ENCODE measurements around the gene FILIP1L.

Gene FILIP1L

DNA sequence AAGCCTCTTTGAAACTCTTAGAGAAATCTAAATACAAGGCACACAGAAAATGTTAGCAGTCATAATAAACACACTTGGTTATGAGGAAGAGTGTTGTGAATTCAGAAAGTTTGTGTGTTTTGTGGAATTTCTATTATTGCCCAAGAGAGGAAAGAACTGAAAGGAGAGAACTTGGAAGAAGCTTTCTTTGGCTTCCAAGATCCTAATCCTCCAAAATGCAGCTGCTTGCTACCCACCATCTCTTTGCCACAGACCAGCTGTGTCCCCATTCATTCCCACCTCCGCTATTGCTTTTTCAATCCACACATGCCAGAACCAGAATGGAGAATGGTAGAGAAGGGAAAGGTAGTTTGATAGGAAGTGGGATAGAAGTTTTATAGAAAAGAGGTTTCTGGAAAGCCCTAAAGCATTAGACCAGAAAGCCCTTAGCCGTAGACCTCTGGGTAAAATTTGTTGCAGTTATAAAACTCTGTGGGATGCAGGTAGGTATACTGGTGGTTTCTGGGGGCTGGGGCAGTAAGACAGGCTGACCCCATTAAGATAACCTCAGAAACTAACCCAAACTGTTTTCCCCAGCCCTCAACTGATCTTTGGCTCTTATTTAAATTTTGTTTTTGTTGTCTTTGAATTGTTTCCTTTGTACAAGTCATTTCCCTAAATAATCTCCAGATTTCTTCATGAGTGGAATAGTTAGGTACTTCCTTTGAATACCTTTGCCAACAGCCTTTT is 108.5 kb downstream of the FILIP1L start:
- no peak for DNase-seq

DNA sequence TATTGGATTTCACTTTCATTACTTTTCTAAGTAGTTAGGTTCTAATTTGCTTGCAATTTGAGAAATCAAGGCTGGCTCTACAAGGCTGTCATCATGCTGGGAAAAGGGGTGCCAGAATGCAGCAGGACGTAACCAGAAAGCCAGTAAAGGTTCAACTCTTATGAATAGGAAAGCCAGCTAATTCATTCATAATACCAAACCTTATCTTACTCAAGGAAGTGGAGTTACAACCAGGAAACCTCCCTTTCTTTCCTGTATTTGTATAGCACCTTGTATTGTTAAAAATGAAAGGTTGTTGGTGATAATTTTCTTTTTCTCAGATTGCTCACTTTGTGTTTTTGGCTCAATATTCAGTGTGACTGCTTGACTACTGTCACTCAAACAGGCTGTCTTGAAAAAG is 109.4 kb downstream of the FILIP1L start:
- no peak for DNase-seq

DNA sequence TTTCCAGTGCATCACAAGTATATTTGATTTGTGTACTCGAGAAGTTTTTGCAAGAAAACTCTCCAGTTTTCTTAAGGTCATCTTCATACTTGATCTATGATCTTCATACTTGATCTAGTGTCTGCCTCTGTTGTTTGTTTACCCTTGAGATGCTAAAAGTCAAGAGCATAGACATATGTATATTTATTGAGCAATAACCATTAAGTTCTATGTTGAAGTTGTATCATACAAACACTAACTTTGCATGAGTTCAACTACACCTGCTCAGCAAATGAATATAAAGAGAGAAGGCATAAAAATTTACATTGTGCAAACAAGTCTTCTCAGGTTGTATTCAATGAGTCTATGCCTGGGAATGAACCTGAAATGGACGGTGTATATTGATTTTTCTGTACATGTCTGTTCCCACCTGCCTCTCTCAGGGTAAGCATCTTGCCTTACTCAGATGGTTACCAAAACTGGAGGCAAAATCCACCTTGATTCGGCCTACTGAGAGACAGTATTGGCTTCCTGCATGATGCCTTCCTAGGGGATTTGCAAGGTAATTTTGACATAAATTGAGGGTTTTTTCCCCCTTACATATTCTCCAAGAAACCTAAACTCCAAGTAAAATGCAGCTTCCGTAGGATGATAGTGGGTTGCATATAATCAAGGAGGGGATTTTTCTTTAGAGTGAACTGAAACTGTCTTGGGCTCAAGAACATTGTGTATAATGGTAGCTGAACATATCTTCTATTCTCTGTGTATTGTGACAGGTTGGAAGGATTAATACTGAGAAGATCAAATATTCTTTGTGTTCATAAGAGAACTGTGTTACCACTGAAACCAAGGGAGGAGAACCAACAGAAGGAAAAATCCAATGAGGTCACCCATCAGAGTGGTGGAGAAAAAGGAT is 110.4 kb downstream of the FILIP1L start:
- no peak for DNase-seq

DNA sequence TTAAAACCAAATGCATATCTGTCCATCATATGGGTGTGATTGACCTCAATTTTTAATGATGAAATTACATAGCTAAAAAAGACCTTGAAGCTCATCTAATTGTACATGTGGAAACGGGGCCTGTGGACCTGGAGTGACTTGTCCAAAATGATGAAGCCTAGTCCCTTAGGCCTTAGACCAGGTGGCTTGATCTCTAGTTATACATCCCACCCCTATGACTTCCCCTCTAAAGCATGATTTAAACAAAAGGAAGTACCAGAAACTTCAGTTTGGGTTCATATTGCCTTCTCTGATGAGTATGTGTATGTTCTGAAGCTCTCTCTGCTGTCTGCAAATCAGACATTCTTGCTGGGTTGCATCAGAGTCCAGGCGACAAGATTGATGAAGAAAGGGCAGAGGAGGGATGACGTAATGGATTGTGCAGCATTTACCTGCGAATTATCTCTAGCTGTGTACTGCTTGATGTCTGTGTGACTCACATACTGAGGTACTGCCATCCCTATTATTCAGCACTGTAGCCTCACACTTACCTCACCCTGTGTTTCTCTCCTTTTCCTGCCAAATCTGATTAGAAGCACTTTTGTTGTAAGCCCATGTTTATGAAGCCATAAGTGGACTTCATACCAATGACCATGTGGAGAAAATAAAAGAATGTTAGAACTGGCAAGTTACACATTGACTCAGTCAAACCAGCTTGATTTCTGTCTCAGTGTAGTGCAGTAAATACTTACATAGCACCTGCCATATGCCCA is 111.5 kb downstream of the FILIP1L start:
- DNase-seq, result no peak

DNA sequence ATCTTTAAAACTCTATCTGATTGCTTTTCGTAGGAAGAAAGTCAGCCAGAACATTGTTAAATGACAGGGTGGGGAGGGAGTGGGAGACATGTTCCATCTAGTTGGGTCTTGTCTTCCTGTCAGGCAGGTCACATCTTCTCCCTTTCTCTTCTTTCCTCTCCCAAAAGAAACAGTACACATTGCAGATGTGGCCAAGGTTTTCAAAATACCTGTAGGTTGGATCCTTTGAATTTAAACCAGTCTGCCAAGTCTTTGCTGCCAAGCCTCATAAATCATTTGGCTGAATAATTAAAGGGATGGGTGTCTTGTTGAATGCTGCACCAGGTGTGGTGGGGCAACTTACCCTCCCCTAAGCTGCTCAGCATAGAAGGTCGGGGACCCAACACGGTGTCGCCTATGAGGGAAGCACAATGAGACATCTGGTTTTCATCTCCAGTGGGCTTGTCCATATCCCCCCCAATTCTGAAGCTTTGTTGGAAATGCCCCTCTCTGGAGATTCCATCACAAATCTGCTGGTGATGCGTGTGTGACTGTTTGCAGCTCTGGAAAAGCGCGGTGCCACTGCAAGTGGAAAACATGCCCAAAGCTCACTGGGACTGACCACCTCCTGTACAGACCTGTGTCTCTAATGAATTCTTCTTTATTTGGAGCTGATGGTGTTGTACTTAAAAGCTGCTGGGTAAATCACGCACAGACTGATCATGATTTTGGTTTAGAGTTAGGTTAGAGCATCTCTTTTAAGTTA is 112.6 kb downstream of the FILIP1L start:
- DNase-seq, result no peak

DNA sequence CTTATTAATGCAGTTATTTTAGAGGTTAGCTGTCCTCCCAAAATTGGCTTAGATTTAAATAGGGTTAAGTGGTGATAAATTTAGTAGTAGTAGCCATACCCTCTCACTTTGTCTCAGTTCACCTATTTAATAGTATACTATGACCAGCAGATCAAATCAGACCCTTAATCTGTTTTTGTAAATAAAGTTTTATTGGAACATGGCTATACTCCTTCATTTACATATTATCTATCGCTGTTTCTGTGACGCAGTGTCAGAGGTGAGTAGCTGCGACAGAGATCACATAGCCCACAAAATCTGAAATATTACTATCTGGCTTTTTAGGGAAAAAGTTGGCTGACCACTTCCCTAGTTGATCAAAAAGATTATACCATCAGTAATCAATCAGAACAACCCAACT is 113.2 kb downstream of the FILIP1L start:
- no peak for DNase-seq

DNA sequence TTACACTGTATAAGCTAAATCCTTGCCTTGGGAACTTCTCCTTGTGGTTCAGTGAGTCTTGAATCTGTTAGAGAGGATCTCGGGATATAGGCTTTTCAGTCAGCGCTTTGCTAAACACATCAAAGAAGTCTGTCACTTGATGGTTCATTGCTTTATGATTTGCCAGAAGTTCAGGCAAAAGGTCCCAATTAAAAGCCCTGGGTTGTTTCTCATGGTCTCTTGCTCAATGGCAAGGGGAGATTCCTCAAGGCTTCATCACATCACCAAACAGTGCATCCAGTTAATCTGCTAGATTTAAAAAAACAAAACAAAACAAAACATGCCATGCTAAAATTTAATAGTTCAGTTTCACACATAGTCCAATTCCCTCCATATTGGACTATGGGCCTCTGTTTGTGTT is 114.8 kb downstream of the FILIP1L start:
- no peak for DNase-seq

DNA sequence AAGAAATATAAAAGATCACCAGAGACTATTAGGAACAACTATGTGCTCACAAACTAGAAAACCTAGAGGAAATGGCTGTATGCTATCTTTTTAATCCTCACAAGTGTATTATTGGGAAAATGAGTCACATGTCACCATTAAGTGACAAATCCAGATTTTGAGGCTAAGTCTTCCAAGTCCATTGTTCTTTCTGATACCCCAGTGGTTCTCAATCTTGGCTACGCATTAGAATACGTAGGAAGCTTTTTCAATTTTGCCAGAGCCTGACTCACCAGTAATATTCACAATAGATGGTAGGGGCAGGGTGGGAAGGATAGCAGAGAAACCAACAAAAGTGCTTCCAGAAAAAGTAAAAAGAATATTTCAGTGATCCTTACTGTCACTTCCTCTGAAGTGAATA is 117.0 kb downstream of the FILIP1L start:
- no peak for DNase-seq

DNA sequence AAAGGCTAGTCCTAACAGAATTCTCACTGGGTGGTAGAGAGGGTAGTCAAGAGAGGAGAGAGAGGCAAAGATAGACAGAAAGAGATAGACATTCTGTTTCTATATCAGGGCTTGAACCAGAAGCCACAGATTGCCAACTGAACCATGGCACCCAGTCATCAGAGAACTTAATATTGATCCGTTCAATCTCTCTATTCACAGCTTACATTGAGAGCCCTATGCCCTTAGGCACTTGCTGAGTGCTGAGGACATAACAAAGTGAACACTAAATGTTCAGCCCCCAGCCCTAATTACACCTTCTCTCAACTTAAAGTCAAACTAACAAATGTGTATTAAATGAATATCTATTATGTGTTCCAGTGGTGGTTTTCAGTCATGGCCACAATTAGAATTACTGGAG is 124.1 kb downstream of the FILIP1L start:
- DNase-seq, result no peak

DNA sequence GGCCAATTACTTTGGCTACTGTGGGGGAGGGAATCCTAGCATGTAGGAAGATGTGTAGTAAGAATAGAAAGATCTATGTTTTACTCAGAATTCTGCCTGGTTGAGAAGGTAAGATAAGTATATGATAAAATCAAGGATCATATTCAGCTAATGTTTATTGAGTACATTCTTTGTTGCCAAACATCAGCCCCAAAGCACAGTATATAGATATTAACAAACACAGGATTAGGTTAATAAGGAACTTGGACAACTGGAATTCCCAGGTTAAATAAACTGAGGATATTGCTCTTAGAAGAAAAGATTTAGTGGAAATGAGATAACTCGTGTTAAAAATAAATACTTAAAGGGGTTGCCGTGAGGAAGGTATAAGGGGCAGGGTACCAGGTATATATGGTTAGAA is 129.6 kb downstream of the FILIP1L start:
- no peak for DNase-seq

DNA sequence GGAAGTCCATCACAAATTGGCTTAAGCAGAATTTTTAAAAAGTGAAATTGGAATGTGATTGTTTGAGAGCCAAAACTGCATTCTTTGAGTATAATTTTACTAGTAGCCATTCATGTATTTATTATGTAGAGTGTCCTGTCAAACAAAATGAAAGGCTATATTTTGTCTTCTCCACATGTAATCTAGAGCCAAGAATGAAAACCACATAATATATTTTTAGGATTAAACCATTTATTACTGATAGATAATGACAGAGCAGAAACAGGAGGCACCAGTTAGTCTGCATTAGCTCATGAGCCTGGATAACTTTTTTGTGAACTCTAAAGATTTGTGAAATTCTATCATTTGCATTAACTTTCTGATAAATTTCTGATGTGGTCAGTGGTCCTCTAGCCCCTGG is 130.2 kb downstream of the FILIP1L start:
- no peak for DNase-seq

DNA sequence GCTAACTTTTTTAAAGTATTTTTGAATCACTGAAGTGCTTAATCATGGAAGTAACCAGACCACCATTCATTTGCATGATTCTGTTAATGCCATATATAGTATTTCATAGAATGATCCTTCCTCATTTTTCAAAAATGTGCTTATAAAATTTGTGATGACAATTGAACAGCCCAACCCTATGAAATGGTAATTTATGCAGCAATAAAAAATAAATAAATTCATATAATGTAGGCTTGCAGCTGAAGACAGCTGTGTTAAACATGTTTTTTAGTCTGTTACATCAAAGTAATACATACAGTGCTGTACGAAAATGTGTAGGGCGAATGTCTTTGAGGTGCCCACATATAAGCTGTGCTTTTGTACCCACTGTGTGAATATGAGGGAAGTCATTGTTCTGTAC is 131.7 kb downstream of the FILIP1L start:
- no peak for DNase-seq

DNA sequence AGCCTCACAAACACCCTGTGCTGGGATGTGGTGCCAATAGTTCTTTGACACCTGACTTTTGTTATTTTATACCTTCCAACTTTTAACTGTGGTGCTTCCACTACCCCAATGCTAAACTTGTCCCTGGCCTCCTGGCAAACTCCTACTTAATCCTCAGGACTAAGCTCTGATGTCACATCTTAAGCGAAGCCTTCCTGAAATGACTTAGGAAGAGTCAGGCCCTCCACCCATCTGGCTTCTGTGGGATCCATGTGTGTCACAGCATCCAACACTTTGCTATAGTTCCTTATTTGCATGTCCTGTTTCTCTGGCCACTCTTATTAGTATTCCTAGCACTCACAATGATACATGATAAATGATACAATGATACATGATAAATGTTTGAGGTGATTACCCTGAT is 133.2 kb downstream of the FILIP1L start:
- DNase-seq, result no peak

DNA sequence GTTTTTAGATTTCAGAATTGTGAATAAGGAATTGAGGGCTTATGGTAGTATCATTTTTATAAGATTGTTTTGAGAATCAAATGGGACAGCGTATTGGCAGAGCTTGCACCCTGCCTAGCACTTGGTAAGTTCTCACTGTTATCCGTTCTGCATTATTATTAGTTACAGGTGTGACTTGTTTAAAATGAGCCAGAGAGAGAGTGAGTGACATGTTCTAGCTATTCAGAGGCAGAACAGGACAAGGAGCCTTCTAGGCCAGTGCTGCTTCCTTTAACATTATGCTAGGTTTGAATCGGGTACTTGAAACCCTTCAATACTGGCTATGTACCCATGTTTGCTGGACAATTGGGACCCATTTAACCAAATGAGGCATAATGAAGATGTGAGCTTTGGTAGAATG is 133.7 kb downstream of the FILIP1L start:
- no peak for DNase-seq

DNA sequence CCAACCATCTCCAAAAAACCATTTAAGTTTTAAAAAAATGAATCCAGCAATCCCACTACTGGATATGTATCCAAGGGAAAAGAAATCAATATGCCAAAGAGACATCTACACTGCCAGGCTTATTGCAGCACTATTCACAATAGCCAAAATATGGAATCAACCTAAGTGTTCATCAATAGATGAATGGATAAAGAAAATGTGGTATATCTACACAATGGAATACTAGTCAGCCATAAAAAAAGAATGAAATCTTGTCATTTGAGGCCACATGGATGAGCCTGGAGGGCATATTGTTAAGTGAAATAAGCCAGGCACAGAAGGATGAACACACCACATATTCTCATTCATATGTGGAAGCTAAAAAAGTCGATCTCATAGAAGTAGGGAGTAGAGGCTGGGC is 136.1 kb downstream of the FILIP1L start:
- no peak for DNase-seq

DNA sequence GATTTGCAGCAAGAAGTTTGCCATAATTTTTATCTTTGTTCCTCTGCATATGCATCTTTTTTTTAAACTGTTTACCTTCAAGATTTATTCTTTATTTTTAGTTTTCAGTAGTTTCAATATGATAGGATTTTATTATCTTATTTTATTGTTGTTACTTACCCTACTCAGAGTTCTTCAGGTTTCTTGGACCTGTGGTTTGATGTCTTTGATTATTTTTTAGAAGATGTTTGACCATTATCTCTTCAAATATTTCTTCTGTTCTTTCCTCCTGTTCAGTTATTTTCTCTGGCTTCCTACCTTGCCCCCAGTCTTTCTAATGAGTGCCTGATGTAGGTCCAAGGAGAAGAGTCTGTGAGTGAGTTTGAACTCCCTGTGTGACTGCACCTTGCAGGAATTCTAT is 137.7 kb downstream of the FILIP1L start:
- DNase-seq, result no peak

DNA sequence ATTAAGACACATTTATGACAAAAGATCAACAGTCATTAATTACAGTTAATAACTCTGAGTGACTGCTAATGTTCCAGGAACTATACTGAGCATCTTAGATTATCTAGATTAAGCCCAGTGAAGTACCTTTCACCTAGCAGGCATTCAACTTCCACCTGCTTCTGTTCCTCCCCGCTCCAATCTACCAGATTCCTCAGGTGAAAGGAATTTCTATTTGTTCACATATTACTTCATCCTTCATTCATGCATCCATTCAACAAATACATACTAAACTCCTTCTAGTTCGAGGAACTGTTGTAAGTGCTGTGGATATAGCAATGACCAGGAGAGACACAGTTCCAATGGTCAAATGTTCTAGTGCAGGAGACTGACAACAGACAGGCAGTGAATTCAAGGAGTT is 139.3 kb downstream of the FILIP1L start:
- no peak for DNase-seq

DNA sequence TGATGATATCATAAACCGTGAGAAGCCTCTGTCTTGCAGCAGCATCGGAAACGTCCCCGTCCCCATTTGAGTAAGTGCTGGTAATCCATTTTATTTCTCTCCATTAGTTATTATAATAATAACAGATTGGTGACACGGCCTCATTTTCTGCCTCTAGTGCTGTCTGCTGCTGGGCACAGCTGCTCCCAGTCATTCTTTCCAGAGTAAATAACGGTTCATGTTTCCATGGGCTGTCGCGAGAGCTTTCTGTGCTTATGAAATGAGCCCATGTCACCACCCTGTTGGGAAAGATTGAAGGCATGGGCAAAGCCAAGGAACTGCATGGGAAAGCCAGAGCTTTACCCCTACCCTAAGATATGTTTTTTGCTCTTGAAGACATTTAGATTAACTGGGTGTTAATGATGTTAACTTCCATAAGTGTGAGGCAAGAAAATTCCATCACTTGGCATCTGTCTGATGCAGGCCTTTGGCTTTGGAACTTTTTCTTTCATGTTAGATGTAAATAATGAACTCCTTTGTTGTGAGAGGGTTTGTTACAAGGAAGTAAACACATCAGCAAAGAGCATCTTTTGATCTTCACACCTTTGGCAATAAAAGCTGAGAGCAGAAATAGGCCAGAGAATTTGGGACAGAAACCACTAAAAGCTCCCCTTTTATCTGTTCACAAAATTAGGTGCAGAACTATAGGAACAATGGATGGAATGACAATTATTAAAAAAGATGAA is 141.8 kb downstream of the FILIP1L start:
- no peak for DNase-seq

DNA sequence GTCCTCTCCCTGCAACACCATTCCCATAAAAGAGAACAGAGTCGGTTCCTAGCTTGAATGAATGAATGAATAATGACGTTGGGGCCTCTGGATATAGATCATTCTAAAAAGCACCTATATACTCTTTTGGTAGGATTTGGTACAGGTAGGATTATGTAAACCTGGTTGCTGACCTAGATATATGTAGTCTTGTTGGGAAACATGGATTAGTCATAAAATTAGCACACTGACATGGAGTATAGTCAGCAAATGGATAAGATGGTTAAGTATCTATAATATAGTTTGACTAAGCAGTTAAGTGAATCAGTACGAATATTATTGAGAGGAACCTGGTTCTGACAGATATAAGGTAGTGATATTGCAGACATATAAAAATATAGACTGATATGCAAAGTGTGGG is 142.5 kb downstream of the FILIP1L start:
- DNase-seq, result no peak

DNA sequence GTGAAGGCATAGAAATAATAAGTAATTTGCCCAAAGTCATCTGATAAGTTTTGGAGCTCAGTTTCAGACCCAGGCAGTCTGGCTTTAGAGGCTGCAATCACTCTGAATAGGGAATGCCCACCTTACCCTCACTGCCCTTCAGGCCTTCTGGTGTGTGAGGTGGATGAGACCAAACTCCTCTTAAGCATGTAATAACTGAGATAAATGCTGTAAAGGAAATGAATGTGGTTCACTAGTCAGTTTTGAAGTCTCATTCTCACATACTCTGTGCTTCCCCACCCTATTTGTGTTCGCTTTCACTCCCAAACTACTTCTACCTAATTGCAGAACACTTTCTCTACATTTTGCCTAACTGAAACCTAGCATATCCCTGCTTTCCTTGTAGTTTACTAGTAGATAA is 144.1 kb downstream of the FILIP1L start:
- no peak for DNase-seq

DNA sequence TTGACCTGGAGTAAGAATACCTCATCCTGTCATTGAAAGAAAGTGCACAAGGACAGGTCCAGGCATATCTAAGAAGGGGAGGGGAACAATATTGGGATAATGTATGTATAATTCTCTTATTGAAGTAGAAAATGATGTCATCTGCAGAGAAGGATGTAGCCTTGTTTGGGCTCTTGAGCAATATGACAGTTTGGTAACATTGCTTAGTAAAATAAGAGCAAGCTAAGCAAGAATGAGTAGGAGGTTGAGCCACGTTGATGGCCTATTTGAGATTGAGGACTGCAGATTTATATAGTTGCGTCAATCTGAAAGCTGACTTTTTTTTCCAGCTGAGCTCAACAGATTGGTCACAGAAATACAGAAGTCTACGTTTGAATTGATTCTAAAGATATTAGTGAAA is 145.2 kb downstream of the FILIP1L start:
- DNase-seq, result no peak

DNA sequence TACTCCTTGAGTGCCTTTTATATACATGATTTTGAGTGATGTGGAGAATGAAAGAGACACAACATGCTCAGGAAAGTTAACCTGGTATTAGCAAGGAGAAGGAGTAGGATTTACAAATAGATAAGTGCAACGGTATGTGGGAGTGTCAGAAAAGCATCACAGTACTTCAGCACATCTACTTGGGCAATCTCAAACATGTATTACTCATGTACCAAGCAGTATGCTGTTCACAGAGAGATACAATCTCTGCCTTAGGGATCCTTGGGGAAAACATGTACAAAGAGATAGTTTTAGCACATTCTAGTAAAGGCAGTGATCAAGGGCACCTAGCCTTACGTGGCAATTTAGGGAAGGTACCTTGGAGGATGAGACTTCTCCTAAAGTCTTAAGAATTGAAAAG is 146.5 kb downstream of the FILIP1L start:
- DNase-seq, result no peak

Data from activated effector memory CD4-positive, alpha-beta T cell treated with anti-CD3 and anti-CD28 coated beads, Interleukin-2, amount 50 U/mL, for 16 hours (primary cell).